HK-2 (cell line): Measurements from ENCODE around the gene ARFIP1.
"Not testable (repeated sequence)": the region's sequence is repeated elsewhere in the genome, so short reads cannot be mapped to it uniquely, and the experiment has no call there.

ENCODE experiments used
- DNase-seq: peaks from one replicate; pipeline ENCODE4 v3.0.0-alpha.2; 2018; ENCODE audit not compliant: unreplicated experiment

The ARFIP1 gene

GRCh38 chr4:152785639-152786615 is 6.2 kb downstream of the ARFIP1 start:
- no peak for DNase-seq

DNA sequence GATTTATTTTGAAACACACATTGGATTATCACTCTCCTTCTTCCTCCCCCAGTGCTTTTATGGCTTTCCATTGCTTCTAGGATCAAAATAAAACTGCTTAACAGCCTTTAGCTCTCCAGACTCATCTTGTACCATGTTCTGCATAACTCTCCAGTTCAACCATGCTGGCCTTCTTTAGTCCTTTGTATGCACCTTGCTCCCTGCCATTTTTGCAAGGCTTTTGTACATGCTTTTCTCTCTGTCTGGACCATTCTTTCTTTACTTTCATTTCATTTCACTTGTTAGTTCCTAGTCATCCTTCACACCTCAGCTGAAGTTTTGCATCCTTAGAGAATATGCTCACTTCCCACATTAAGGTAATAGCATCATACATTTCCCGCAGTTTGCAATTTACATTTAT is 6.9 kb downstream of the ARFIP1 start:
- DNase-seq = no peak

DNA sequence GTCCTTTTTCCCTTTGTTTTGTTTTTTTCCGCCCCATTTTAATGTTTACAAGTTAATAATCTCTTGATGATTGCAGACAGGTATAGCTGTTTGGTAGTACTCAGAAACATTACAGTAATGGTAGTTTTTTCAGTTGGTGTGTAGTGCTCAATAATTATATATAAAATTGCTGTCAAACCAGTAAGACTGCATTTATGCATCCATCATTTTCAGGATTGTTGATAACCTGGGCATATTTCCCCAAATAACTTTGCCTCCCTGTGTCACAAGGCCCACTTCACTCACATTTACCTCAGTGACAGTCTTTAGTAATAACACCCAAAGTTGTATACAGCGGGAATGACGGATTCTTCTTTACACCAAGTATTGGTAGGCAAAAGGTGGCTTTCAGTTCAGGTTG is 16.1 kb downstream of the ARFIP1 start:
- DNase-seq = no peak

DNA sequence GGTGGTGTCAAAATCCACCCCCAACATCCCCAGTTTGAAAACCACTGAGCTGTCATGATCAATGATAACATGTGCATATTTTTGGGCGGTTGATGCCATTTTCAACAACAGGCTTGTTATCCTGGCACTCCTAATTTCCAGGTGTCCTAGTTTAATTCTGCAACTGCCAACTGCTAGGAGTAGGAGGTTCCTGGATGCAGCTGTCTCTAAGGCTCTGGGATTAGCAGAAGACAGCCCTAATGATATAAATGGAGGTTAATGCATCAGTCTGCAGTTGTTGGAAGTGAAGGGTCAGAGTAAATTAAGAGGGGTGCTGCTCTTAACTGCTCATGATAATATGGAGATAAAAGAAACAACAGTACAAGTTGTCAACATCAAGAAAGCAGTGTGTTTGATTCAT is 23.8 kb downstream of the ARFIP1 start:
- no peak for DNase-seq

DNA sequence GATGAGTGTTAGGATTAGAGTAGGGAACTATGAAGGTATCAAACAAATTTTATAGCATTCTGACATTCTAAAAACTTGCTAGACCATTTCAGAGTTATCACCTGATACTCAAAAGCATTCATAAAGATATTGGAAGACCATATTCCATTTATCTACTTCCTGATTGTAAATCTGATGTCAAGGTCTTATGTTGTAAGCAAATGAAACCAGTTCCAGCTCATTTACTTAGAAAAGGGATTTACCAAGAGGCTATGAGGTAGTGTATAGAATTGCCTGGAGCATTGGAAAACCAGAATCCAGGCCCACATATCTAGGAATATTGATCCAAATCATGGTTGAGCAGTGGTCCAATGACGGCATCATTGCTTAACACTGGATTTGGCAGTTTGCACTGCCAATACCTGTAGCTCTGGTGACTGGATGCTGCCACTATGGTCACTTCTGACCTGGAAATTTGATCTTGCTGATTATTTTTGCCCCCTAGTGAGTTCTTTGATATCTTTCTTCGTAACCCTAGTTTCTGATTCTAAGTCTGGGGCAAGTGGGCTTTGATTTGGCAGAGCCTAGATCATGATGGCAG is 25.4 kb downstream of the ARFIP1 start:
- DNase-seq = no peak

- no peak for DNase-seq
These were observed 26.1 kb downstream of the ARFIP1 start for GRCh38 chr4:152805818-152806217.

DNA sequence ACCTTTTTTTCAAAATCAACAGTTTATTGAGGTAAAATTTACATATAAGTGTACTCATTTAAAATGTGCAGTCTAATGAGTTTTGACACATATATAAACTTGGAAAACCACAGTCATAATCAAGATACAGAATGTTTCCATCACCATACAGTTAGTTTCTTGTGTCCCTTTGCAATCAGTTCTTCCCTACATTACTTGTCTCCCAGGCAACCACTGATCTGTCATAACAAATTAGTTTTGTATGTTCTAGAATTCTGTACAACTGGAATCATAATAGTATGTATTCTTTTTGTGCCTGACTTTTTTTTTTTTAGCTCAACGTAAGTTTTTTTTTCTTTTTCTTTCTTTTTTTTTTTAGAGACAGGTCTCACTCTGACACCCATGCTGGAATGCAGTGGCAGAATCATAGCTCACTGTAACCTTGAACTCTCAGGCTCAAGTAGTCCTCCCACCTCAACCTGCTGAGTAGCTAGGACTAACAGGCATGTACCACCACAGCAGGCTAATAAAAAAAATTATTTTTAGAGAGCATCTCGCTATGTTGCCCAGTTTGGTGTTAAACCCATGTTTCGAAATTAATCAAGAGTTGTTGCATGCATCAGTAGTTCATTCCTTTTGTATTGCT is 26.9 kb downstream of the ARFIP1 start:
- no peak for DNase-seq

GRCh38 chr4:152807294-152807829 is 27.6 kb downstream of the ARFIP1 start:
- DNase-seq = no peak

DNA sequence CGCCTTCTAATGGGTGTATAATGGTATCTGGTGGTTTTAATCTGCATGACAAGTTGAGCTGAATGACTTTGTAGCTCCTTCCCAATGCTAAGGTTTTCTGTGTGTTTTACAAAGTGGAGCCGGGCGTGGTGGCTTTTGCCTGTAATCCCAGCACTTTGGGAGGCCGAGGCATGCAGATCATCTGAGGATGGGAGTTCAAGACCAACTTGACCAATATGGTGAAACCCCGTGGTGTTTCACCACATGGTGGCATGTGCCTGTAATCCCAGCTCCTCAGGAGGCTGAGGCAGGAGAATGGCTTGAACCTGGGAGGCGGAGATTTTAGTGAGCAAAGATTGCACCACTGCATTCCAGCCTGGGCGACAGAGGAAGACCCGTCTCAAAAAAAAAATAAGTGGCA is 28.9 kb downstream of the ARFIP1 start:
- DNase-seq = no peak

DNA sequence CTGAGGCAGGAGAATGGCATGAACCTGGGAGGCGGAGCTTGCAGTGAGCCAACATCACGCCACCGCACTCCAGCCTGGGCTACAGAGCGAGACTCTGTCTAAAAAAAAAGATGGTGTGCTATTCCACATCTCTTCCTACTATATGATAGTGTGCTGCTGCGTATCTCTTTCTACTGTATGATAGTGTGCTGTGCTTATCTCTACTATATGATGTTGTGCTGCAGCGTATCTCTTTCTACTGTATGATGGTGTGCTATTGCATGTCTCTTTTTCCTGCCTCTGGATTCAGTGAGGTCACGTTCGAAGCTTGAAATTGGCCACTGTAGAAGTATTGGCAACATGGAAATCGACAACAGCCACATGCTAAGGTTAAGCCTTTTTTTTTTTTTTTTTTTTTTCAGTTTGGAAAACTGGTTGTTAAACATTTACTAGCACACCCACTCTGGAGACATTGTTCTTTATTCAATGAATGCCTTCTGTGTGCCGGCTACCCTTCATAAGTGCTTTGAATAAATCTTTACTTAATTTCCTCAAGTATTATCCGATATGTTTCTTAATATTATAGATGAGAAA is 31.0 kb downstream of the ARFIP1 start:
- DNase-seq = no peak

DNA sequence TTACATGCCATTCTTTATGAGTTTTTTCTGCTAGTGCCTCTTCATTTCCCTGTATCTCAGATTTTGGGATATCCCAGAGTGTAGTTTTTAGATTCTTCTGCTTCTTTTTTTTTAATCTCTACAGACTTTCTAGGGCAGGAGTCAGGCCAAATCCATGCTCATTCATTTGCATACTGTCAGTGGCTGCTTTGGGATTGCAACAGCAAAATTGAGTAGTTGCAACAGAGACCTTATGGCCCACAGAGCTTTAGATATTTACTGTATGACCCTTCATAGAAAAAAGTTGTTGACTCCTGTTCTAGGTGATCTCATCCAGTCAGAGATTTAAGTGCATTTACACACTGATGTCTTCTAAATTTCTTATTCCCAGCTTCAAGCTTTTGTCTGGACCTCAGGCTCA is 35.3 kb downstream of the ARFIP1 start:
- DNase-seq = no peak

DNA sequence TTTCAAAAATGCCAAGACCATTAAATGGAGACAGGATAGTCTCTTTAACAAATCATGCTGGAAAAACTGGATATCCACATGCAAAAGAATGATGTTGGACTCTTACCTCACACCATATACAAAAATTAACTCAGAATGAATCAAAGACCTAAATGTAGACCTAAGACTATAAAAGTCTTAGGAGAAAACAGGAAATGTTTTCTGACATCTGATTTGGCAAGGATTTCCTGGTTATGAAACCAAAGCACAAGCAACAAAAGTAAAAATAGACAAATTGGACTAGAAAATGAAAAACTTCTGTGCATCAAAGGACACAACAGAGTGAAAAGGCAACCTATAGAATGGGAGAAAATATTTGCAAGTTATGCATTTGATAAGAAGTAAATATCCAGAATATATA is 37.6 kb downstream of the ARFIP1 start:
- no peak for DNase-seq

DNA sequence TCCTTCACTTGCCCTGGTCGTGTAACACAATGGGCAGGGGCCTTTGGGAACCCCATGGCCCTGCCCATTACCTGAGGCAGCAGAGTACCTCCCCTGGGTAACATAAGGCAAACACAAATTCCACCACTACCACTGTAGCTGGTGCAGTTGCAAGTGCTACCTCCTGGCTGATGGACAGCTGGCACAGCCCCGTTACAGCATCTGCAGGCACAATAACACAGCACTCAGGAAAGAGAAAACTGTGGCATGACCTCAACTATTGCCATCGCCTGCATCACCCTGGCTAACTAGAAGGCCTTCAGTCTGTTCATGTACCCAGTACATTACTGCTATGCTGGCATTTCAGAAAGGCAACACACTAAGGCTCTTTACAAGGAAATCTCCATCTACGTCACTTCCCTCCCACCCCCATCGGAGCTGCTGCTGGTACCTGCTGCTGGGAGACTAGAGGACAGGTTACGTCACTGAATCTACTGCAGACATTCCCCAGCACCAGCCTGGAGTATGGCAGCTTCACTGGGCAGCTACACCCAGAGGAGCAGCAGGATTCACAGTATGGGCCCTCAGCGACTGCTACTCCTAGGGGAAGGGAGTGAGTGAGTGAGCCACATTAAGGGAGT is 39.4 kb downstream of the ARFIP1 start:
- DNase-seq = no peak

DNA sequence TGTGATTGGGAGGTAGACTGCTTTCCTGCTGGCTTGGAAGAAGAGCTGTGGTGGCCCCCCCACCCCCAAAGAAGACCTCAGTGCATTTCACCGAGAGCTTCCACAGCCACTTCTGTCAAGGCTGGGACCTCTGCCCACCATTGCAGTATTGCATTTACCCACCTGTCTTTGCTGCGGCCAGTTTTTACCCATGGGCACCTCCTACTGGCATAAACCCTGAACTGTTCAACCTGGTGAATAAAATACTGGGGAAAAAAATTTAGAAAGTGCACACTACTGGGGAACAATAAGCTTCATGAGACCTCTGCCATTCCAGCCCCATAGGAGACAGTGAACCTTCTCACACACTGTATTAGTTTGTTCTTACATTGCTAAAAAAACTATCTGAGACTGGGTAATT is 40.3 kb downstream of the ARFIP1 start:
- DNase-seq = no peak

GRCh38 chr4:152822323-152822722 is 42.6 kb downstream of the ARFIP1 start:
- no peak for DNase-seq

DNA sequence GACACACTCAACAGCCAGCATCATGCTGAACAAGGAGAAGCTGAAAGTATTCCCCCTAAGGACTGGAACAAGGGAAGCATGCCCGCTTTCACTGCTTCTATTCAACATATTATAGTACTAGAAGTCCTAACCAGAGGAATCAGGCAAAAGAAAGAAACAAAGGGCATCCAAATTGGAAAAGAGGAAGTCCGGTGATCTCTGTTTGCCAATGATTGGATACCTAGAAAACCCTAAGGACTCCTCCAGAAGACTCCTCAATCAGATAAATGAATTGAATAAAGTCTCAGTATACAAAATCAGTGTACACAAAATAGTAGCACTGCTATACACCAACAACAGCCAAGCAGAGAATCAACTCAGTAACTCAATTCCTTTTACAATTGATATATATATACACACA is 44.8 kb downstream of the ARFIP1 start:
- DNase-seq = no peak

DNA sequence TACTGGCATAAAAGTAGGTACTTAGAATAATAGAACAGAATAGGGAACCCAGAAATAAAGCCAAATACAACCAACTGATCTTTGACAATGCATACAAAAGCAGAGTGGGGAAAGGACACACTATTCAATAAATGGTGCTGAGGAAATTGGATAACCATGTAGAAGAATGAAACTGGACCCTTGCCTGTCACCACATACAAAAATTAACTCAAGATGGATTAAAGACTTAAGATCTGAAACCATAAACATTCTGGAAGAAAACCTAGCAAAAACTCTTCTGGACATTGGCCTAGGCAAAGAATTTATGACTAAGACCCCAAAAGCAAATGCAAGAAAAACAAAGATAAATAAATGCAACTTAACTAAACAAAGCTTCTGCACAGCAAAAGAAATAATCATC is 45.6 kb downstream of the ARFIP1 start:
- no peak for DNase-seq

DNA sequence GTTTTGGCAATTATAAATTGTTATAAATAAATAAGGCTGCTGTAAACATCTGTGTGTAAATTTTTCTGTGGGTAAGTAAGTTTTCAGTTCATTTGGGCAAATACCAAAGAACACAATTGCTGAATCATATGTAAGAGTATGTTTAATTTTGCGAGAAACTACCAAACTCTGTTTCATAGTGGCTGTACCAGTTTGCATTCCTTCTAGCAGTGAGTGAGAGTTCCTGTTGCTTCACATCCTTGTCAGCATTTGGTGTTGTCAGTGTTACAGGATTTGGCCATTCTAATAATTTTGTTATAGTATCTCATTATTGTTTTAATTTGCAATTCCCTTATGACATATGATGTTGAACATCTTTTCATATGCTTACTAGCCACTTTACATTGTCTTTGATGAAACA is 48.4 kb downstream of the ARFIP1 start:
- DNase-seq = no peak

DNA sequence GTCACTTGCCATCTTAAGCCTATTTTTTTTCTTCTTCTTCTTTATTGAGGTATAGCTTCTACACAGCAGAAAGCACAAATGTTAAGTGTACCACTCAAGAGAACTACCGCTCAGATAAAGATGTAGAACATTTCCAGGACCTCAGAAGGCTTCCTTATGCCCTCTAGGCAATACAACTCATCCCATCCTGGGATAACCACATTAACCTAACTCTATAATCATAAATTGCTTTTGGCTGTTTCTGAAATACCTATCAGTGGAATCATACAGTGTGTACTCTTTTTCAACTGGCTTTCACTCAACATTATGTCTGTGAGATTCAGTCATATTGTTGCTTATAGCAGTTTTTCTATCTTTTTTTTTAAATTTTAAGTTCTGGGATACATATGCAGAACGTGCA is 51.7 kb downstream of the ARFIP1 start:
- DNase-seq = no peak

DNA sequence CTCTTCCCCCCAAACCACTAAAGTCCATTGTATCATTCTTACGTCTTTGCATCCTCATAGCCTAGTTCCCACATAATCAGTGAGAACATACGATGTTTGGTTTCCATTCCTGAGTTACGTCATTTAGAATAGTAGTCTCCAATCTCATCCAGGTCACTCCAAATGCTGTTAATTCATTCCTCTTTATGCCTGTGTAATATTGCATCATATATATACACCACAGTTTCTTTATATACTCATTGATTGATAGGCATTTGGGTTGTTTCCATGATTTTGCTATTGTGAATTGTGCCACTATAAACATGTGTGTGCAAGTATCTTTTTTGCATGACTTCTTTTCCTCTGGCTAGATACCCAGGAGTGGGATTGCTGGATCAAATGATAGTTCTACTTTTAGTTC is 57.2 kb downstream of the ARFIP1 start:
- no peak for DNase-seq

- not testable (repeated sequence) for DNase-seq
These were observed 60.0 kb downstream of the ARFIP1 start for GRCh38 chr4:152839729-152840128.
